Ecto neural progenitor cell (in vitro differentiated cells): ENCODE results near the gene CDH2.

Experiments
- DNase-seq: peaks from one replicate; pipeline ENCODE4 v3.0.0-alpha.2; 2018; ENCODE audit warnings: low spot score

The CDH2 gene

DNA sequence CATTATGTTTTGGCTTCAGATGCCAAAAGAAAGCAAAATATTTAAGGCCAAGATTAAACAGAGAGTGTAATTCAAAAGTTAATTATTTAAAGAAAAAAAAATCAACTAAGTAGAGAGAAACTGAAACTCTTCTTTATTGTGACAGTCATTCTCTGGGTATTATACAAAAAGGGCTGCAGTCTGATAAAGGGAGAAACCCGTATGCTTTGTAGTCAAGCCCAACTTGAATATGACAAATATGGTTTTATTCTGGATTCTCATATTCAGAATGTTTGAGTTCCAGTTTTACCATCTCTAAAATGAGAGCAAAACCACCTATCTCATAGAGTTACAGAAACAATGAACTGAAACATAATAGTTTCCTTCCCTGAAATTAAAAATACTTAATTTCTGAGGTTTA lies 8.2 kb downstream of the CDH2 start:
- DNase-seq, result no peak

DNA sequence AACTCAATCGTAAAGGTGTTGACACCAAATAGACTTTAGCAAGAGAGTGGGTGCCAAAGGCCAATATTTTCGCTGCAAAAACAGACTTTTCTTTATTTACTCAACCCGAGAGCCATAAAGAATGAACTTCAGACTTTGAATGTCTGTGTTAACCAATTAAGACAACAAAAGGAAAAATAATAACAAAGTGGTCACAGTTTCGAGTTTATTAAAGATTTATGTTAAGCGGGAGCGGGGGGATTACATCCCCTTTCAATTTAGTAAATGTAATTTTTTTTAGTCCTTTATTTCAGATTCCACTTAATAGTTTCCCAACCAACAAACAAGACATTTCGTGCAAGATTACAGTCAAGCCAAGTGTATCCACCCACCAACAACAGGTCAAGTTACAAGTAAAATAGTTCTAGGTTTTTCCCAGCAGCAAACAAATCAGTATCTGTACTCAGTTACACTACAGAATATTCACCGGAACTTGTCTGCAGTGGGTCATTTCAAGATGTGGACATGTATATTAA lies 9.0 kb downstream of the CDH2 start:
- DNase-seq, result no peak

DNA sequence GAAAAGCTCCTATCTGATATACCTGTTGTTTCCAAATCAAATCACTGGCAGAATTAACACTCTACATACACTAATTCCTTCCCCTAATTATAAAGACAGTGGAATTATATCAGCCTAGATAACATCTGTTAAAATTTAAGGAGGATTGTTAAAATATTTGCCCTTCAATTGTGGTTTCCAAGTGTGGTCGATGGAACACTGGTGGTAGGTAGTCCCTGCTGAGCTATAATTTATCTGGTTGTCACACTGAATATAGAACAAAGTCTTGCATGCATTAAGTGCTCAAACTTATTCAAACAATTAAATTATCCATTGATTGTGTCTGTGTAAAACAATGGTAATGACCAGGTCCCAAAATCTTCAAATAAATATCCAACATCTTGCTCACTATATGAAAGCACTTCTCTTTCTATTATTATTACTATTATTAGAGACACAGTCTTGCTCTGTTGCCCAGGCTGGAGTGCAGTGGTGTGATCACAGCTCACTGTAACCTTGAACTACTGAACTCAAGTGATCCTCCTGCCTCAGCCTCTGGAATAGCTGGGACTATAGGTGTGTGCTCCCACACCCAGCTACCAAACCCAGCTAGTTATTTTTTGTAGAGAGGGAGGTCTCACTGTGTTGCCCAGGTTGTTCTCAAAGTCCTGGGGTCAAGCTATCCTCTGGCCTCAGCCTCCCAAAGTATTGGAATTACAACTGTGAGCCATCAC lies 12.0 kb downstream of the CDH2 start:
- no peak for DNase-seq

DNA sequence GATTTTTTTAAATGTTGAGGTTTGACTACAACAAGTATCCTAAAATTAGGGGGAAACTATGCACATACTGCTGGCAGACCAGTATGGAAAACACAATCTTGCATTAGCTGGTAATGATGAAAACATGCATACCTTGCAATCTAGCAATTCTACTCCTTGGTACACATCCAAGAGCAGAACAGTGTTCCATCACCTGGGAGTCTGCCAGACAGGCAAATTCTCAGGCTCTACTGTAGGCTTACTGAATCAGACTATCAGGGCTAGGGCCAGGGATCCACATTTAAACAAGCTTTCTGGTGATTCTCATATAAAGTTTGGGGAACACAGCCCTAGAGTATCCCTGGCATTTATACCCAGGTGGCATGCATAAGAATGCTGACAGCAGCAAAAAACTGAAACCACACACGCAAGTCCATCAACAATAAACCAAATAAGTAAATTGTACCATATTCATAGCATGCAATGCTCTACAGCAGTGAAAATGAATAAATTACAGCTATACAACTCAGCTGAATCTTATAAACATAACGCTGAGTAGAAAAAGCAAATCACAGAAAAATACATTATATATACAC lies 13.6 kb downstream of the CDH2 start:
- no peak for DNase-seq

DNA sequence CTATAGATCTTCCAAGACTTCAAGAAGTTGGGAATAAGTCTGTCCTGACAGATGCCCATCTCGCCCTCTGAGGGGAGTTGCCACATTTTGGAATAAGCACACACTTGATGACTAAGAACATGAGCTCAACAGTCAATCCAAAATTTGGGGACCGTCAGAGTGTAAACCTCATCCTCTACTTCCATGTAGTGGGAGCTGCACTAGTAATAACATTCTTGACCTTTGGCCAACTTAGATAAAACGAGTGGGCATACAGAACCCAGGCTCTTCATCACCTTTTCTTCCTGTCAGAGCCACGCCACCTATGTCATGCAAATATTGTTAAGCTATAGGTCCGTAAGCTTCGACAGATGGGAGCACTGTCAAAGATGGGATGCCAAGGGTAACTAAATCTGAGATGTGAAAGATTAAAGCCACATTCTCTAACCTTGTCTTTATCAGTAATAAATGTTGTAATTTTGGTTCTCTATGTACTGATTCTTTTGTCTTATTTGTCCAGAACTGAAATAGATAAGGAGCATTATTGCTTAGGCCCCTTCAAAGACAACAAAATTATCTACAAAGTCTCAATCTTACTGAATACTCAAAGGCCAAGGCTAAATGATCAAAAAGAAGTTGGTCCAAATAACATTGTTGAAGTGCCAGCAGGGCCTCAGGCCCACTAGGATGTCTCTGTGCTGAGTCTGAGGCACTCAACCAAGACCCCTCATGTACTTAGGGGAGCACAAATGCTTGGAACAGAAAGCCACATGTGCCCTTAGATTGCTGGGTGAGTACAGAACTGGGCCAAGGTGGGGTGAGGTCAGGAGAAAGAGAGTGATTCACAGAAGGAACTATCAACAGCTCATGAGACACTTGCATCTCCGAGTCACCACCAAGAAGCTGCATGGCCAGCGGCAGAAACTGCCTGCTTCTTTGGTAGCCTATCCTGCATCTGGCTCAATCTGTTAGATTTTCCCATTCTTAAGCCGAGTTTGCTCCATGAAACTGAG lies 15.0 kb downstream of the CDH2 start:
- no peak for DNase-seq

DNA sequence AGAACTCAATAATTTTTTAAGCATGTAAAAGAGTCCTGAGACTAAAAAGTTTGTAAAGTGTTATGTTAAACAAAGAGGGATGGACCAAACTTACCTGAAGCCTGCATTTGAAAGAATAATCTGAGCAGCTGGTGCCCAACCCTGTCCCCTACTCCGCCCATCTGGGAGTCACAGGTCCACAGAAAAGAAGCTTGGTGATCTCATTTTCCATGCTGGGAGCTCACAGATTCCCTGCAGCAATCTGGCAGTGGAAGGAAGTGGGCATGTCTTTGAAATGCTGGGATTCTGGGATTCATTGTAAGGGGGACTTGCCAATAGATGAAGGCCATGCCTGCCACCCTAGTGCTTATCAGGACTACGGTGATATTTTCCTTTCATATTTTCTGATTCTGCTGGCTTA lies 17.9 kb downstream of the CDH2 start:
- DNase-seq, result no peak

DNA sequence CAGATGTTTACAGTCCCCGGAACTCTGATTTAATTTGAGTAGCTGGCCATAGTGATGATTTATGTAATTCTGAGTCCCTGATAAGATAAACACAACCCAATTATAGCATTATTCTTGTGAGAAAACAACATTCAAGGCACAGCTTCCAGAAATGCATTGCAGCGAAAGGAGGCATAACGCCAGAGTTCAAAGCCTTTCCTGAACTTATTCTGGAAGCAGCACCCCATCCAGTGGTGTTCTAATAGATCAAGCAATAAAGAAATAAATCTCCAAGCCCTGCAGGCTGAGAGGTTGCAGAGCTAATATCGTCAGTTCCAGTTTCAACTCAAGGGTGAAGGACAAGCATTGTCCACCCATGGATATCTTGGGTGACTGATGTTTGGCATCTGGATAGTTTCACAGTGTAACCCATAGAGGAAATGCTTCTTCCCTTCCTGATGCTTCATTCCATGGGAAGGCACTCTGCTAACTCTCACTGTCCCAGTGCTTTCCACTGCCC lies 18.8 kb downstream of the CDH2 start:
- no peak for DNase-seq

DNA sequence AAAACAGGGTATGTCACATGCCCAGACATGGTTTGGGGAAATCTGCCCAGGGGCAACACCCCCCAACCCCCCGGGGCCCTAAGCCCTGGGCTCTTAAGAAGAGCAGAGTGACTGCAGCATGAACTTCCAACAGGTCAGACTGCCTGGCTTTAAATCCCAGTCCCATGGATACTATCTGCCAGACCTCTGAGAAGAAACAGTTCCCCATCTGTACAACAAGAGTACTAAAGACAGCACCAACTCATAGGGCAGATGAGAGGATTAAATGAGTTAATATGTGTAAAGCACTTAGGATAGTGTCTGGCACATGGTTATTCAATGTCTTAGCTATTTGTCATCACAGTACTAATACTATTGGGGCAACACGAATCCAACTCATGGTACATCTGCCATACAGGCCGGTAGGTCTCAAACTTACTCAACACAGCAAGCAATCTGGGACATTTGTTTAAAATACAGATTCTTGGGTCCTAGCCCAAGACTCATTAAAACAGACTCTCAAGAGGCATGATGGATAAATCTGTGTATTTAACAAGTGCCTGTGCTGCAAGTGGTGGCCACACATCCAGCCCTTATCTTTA lies 23.4 kb downstream of the CDH2 start:
- DNase-seq, result no peak

DNA sequence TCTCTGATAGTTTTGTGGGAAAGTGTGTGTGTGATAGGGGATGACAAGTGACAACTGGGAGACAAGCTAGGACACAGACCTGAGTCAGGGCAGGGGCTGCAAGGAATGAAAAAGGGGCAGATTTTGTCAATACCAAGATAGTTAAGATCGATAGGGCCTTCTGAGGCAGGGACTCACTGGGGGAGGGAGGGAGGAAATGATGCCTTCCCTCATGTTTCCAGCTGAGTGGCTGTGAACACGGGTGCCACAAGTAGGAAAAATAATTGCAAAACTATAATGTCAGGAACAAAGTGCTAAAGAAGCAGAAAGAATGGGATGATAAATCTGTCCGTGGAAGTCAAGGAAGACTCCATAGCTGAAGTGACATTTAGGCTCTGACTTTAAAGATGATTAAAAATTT lies 24.2 kb downstream of the CDH2 start:
- no peak for DNase-seq

DNA sequence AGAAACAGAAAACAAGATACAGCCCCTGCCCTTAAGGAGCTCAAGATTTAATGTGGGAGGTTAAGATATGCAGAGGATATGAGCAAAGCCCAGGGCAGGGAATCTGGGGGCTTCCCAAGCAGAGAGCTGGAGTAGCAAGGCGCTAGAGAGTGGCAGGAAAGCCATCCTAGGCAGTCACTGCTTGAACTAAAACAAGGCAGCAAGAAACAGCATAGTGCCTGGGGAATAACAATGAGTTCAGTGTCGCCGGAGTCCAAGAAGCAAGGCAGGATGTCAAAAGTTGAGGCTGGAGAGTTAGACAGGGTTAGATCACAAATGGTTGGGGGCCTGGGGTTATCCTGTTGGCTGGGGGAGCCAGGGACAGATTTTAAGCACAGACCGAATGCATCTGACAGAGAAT lies 24.6 kb downstream of the CDH2 start:
- no peak for DNase-seq

DNA sequence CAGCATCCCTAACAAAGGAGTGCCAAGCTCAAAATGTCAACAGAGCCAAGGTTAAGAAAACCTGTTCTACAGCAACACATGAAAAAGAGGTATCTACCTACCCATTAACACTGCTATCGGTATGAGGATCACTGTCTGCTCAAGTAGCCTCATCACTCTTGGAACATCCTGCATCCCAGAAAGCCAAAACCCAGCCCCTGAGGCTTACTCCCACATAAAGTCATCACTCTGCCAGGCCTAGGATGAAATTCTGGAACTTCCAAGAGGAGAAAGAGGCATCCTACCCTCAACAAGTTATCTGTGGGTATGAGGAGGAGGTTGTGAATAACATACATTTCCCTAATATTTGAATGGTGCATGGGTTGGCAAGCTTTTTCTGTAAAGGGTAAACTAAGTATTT lies 25.5 kb downstream of the CDH2 start:
- no peak for DNase-seq

DNA sequence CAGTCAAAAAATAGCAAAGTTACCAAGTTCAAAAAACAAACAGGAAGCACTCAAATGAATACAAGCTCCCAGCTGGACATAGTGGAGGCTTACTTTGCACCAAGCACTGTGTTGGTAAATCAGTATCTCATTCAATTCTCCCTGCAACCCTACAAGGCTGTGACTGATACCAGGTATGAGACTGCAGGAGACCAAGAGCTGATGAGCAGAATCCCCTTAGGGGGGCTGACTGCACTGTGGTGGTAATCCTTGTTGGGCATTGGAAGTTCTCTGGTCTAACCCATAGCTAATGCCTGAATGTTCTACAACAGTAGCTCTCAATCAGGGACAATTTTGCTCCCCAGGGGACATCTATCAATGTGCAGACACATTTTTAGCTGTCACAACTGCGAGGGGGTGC lies 26.0 kb downstream of the CDH2 start:
- DNase-seq, result no peak

DNA sequence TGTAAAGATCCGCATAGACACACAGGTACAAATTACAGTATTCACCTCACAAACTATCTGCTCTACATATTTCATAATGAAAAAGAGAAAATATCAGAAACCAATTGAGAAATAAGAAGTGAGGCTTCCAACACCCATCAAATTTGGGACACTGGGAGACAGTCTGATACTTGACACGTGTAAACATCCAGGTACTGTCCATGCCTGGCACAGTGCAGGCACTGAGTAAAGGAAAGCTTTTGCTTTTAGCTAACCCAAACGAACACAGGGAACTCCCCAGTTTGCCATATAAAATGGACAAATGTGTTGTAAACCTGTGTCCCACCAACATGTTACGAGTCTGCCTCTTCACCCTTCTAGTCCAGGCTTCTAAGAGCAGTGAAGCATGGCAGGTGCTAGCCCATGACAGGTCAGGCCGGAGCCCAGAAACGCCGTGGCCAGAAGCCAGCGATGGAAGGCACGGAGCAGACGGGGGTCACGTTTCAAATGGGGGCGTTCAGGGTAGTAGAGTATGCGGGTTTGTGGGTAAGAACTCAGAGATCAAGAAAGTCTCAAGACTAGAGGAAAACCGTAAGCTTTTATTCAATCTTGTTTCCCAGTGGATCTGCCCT lies 27.0 kb downstream of the CDH2 start:
- DNase-seq, result no peak

DNA sequence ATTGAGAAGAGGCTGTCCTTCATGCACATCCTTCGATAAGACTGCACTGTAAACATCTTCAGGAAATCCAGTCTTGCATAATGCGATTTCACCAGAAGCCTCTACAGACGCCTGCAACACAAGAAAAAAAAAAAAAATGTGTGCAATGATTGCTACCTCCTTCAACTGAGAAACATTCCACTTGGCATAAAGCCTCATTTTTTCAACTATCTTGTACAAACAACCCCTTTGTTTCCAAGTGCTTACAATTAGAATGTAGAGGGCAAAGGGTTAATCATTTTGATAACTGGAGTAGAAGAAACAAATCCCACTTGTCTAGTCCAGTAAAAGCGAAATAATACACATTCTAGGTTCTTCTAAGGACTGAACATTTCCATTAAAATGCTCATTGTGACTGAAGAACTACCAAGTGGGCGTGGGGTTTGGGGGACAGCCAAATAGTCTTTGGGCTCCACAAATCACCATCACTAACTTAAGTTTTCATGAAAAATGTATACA lies 29.2 kb downstream of the CDH2 start:
- DNase-seq, result no peak

DNA sequence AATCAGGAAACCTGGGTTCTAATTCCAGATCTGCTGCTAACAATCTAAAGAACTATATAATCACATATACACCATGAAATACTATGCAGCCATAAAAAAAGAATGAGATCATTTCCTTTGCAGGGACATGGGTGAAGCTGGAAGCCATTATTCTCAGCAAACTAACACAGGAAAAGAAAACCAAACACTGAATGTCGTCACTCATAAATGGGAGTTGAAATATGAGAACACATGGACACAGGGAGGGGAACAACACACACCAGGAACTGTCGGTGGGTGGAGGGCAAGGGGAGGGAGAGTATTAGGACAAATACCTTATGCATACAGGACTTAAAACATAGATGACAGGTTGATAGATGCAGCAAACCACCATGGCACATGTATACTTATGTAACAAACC lies 33.2 kb downstream of the CDH2 start:
- DNase-seq, result no peak

DNA sequence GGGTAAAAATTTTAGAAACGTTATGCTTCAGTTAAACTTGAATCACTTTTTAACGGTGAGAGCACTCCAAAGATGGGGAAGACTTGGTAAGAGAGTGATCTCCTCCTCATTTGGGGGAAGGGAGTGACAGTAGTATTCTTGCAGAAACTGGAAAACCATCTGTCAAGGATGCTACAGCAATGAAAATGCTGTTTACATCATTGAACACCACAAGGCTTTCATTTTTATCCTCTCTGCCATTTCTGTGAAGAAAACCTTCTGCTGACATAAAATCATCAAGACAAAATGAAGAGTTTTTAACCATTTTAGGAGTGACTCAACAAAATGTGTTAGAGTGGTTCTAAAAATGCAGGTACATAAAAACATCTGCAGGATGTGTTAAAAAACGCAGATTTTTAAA lies 38.1 kb downstream of the CDH2 start:
- DNase-seq, result no peak

DNA sequence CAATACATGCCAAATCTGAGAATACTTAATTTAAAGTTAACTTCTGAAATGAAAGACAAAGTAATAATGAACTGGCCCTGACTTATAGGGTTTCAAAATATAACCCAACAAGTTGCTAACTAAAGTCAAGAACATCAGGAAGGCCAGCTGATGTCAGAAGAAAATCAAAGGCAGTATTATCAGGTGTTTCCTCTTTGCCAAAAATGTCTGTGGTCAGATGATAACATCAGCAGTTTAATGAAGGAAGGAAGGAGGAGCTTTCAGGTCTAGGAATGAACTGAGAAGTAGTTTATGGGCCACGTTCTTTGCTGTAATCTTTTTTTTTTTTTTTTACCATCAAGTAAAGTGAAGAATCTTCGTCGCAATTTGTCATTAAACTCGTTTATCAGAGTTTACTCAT lies 40.9 kb downstream of the CDH2 start:
- no peak for DNase-seq

DNA sequence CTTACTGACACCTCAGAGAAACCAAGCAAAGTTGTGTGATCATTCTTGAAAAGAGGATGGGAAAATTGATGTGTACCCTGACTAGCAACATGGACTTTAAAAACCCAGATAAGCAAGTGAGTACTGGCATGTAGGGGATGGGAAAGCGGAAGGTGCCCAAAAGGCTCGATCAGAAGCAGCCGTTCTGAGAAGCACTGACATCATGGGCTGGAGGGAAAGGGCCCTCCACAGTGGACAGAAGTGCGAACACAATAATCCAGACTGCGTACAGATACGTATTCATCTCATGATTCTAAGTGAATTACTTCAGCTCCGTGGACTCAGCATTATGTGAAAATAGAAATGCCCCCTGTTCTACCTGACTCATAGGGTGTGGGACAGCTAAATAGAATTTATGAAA lies 42.2 kb downstream of the CDH2 start:
- DNase-seq, result no peak

DNA sequence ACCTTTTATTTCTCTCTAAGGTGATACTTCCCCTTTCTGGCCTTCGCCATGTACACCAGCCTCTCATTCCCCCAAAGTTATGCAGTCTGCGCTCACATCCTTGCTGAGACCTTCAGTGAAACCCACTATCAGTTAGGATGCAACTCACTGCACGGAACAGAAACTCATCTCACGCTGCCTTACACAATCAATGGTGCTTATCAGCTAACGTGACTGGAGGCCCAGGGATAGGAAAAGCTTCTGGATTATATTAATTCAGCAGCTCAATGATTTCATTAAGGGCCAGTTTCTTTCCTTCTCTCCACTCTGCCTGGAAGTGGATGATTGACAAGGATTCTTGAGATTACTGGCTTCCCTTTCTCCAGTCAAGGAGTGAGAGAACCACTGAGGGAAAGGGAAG lies 44.8 kb downstream of the CDH2 start:
- DNase-seq, result no peak

DNA sequence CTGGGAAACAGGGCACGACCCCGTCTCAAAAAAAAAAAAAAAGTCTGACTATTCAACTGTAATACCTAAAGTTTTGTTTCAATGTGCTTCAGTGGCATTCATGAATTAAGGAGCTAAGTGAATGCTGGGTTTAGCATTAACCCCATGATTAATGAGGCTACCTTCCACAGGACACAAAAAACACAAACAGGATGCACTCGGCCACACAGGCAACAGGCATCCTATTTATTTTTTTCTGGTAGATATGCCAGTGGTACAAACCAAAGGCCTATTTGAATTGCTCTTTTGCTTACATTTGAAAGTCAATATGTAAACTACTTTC lies 48.3 kb downstream of the CDH2 start:
- DNase-seq, result no peak

DNA sequence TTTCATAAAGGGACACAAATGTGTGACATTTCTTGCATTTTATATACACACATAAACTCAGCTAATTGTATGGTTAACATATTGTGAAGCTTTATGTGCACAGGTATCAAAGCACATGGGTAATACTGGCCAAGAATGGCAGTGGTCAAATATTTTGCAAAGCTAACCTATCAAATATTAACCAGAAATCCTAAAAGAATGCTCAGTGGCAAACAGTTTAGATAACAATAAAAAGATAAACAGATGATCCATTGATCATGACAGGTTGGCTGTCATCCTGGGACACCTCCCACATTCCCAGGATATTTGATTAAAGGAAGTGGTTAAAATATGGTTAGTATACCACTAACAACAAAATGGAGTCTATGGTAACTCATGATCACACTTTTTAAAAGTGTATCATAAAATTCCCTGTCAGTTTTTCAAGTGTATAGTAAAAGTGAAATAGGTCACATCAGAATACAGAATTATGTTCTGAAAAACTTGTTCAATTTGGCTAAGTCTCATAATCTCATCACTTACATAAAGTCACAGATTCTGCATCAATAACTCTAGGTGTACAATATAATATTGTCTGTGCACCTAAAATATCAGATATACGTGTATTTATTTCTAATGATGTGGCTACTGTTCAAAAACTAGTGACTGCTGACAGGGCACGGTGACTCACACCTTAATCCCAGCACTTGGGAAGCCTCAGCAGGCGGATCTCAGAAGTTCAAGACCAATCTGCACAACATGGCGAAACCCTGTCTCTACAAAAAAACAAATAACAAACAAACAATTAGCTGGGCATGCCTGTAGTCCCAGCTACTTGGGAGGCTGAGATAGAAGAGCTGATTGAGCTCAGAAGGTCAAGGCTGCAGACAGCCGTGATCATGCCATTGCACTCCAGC lies 48.9 kb downstream of the CDH2 start:
- no peak for DNase-seq
